ENCODE results near the gene TMEM198. TPM values are rescaled to one million over a fixed set of nuclear protein-coding genes. Genes with fewer than 3 reads are reported as not detected.

The TMEM198 gene
- total and polyA plus RNA-seq, 9 of the 15 experiments (the other 6 are each of a cell fraction or from before 2014, with no cell fraction given) = 0.03 to 3.8 (median 1.0) TPM

GRCh38 chr2:219514196-219514761, 29.5 kb upstream of the TMEM198 start, which contains the start of gene ASIC4 (continued):
- TF ChIP-seq ARID3B (CRISPR knock-in tag; IDR thresholded peaks at IDR 0.05; ENCODE audit: borderline replicate concordance) (no peak), NCOA4 (IDR thresholded peaks at IDR 0.05; ENCODE audit: partially characterized antibody) (no peak), USF1 (CRISPR knock-in tag; IDR thresholded peaks at IDR 0.05) (no peak), MLLT1 (IDR thresholded peaks at IDR 0.05) (peak in 1 of 2 experiments; percentile 76; a peak in 1 of 4 replicates), ZC3H11A (IDR thresholded peaks at IDR 0.05; ENCODE audit: low read depth, low read length) (peak; percentile 27; the same call in 1 of the 2 replicates), YBX1 (IDR thresholded peaks at IDR 0.05) (no peak), ZNF76 (CRISPR knock-in tag; IDR thresholded peaks at IDR 0.05; ENCODE audit: borderline replicate concordance) (no peak), TSC22D4 (tag; IDR thresholded peaks at IDR 0.05) (no peak), LARP7 (IDR thresholded peaks at IDR 0.05) (no peak), HDAC2 (IDR thresholded peaks at IDR 0.05) (peak; percentile 81), ESRRA (IDR thresholded peaks at IDR 0.05; ENCODE audit: borderline replicate concordance, low read depth) (peak; percentile 84; the same call in 1 of the 2 replicates), FOXM1 (IDR thresholded peaks at IDR 0.05; ENCODE audit: low read depth) (peak; percentile 75), FOXM1 (CRISPR knock-in tag; IDR thresholded peaks at IDR 0.05; ENCODE audit: low read depth) (no peak), ZNF263 (CRISPR knock-in tag; IDR thresholded peaks at IDR 0.05; ENCODE audit: borderline replicate concordance) (no peak; the same call in 1 of the 2 replicates), HNRNPL (IDR thresholded peaks at IDR 0.05; ENCODE audit: low read depth, low read length) (no peak), HNRNPLL (IDR thresholded peaks at IDR 0.05; ENCODE audit: low read depth, low read length, poor library complexity, severe bottlenecking) (no peak), ILF3 (IDR thresholded peaks at IDR 0.05; ENCODE audit: borderline replicate concordance) (no peak), CEBPG (CRISPR knock-in tag; IDR thresholded peaks at IDR 0.05) (no peak), CEBPG (tag; conservative IDR thresholded peaks at IDR 0.05 in 1 of 2, IDR thresholded peaks at IDR 0.05 in 1 of 2) (no peak), MTA3 (IDR thresholded peaks at IDR 0.05; ENCODE audit: borderline replicate concordance) (peak; percentile 90), ZNF12 (CRISPR knock-in tag; IDR thresholded peaks at IDR 0.05) (no peak), CBFA2T3 (IDR thresholded peaks at IDR 0.05) (peak; percentile 97), DNMT1 (IDR thresholded peaks at IDR 0.05) (no peak), THRB (CRISPR knock-in tag; conservative IDR thresholded peaks at IDR 0.05) (0 out of 2 replicates have a peak, but pooled peaks have one; percentile 58)
- TF ChIP-seq, protein P1, sequence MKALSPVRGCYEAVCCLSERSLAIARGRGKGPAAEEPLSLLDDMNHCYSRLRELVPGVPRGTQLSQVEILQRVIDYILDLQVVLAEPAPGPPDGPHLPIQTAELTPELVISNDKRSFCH (CRISPR knock-in tag; IDR thresholded peaks at IDR 0.05) = no peak
- TF ChIP-seq, protein P1 (tag; IDR thresholded peaks at IDR 0.05) = no peak

Measured in K562 (cell line).